ENCODE results near the gene CHST1.

The CHST1 gene

GRCh38 chr11:45618897-45619296 lies 46.5 kb downstream of the CHST1 start:
- Histone ChIP-seq H3K4me1 (ENCODE audit: control insufficient read depth in 1 of 2, insufficient read depth in 1 of 2, low read depth in 1 of 2, low read length in 1 of 2) (no peaks in the 10 kb centered on the region), H3K27me3 (peaks cover 41% of the 10 kb centered on the region), H3K36me3 (no peaks in the 10 kb centered on the region), H3K9me3 (peaks cover 14% of the 10 kb centered on the region), H3K27ac (no peak overlapping the region), H3K4me3 (ENCODE audit: low read depth in 1 of 2, low read length in 1 of 2) (no peak overlapping the region)
- no peak for TF ChIP-seq CTCF (IDR thresholded peaks at IDR 0.05)

GRCh38 chr11:45617871-45618601 lies 47.4 kb downstream of the CHST1 start:
- no peak for TF ChIP-seq CTCF (IDR thresholded peaks at IDR 0.05)
- peaks cover 32% of the 10 kb centered on the region for H3K27me3 ChIP-seq
- no peaks in the 10 kb centered on the region for H3K4me1 ChIP-seq (ENCODE audit: control insufficient read depth in 1 of 2, insufficient read depth in 1 of 2, low read depth in 1 of 2, low read length in 1 of 2)
- no peak overlapping the region for H3K27ac ChIP-seq
- no peak overlapping the region for H3K4me3 ChIP-seq (ENCODE audit: low read depth in 1 of 2, low read length in 1 of 2)
- no peaks in the 10 kb centered on the region for H3K36me3 ChIP-seq
- peaks cover 14% of the 10 kb centered on the region for H3K9me3 ChIP-seq

GRCh38 chr11:45616802-45617549 lies 48.4 kb downstream of the CHST1 start:
- Histone ChIP-seq H3K4me1 (ENCODE audit: control insufficient read depth in 1 of 2, insufficient read depth in 1 of 2, low read depth in 1 of 2, low read length in 1 of 2) (peaks cover 0 to 6% of the 10 kb centered on the region in 2 experiments), H3K4me3 (ENCODE audit: low read depth in 1 of 2, low read length in 1 of 2) (no peak overlapping the region)
- no peak for TF ChIP-seq CTCF (IDR thresholded peaks at IDR 0.05)

GRCh38 chr11:45615182-45615792 lies 50.1 kb downstream of the CHST1 start:
- TF ChIP-seq CTCF (IDR thresholded peaks at IDR 0.05) = no peak
- Histone ChIP-seq H3K4me3 (ENCODE audit: low read depth in 1 of 2, low read length in 1 of 2) (no peak overlapping the region), H3K4me1 (ENCODE audit: control insufficient read depth in 1 of 2, insufficient read depth in 1 of 2, low read depth in 1 of 2, low read length in 1 of 2) (peaks cover 14 to 23% of the 10 kb centered on the region in 2 experiments), H3K27ac (no peak overlapping the region), H3K36me3 (no peaks in the 10 kb centered on the region), H3K9me3 (peaks cover 3% of the 10 kb centered on the region), H3K27me3 (peaks cover 29% of the 10 kb centered on the region)

More at GRCh38 chr11:45616802-45617549, 48.4 kb downstream of the CHST1 start:
- peaks cover 14% of the 10 kb centered on the region for H3K9me3 ChIP-seq
- H3K27ac ChIP-seq = no peak overlapping the region
- H3K27me3 ChIP-seq = peaks cover 29% of the 10 kb centered on the region
- no peaks in the 10 kb centered on the region for H3K36me3 ChIP-seq

- Histone ChIP-seq H3K27me3 (peaks cover 29% of the 10 kb centered on the region), H3K27ac (no peak overlapping the region), H3K4me1 (ENCODE audit: control insufficient read depth in 1 of 2, insufficient read depth in 1 of 2, low read depth in 1 of 2, low read length in 1 of 2) (peaks cover 24 to 33% of the 10 kb centered on the region in 2 experiments), H3K4me3 (ENCODE audit: low read depth in 1 of 2, low read length in 1 of 2) (no peak overlapping the region), H3K36me3 (no peaks in the 10 kb centered on the region), H3K9me3 (no peaks in the 10 kb centered on the region)
- no peak for TF ChIP-seq CTCF (IDR thresholded peaks at IDR 0.05)
These were observed 51.1 kb downstream of the CHST1 start for GRCh38 chr11:45614196-45614828.
